Caki2 (cell line): Measurements from ENCODE around the gene MARS1. TPM values are rescaled to one million over a fixed set of nuclear protein-coding genes. Genes with fewer than 3 reads are reported as not detected.

ENCODE experiments used
- DNase-seq: peaks from one replicate; pipeline ENCODE4 v3.0.0-alpha.2; 2015; ENCODE audit warnings: low read depth
- in situ Hi-C: cut with HindIII; loops from 2 replicates; pipeline ENCODE4 v1.10.0; 2016; ENCODE audit warnings: low sequenced_read_pairs, low pct_unique_long_range_greater_than_20kb, mixed read lengths
- total RNA-seq: library from RNA; depleted of rRNA; stranded (reverse); fragments of >200 nt; shearing (Covaris generic); gene quantifications from 2 replicates; pipeline ENCODE4 v1.2.3, GENCODE V29; 2014; ENCODE audit warnings: low replicate concordance

Gene MARS1
- total RNA-seq, 1 experiment from 2014 or later, result 285 TPM

DNA sequence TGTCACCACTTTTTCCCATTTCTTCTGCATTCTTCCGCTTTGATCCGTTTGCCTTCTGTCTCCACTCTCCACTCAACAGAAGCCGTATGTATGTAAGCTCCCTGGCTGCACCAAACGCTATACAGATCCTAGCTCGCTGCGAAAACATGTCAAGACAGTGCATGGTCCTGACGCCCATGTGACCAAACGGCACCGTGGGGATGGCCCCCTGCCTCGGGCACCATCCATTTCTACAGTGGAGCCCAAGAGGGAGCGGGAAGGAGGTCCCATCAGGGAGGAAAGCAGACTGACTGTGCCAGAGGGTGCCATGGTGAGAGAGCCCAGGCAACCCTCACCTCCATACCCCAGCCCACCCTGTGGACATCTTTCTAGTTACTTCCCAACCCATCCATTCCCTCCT is 20.0 kb upstream of the MARS1 start:
- in situ Hi-C loops, result no loop called here
- no peak for DNase-seq

DNA sequence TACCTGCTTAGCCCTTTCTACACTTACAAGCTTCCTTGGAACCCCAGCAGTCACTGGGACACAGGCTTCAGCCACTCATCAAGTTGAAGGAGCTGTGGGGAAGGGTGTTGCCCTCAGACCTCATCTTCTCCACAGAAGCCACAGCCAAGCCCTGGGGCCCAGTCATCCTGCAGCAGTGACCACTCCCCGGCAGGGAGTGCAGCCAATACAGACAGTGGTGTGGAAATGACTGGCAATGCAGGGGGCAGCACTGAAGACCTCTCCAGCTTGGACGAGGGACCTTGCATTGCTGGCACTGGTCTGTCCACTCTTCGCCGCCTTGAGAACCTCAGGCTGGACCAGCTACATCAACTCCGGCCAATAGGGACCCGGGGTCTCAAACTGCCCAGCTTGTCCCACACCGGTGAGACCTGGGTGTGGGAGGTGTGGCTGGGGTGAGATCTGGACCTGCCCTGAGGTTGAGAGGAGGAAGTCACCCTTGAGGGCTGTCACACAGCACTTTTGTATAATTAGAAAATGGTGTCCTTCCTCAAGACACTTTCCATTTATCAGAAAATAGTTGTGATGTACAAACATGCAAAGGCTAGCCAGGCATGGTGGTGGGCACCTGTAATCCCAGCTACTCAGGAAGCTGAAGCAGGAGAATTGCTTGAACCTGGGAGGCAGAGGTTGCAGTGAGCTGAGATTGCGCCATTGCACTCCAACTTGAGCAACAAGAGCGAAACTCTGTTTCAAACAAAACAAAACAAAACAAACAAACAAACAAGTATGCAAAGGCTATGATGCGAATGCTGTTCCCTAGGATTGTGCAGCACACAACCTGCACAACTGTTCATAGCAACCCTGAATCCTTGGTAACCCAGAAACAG is 18.3 kb upstream of the MARS1 start:
- in situ Hi-C loops, result no loop called here
- DNase-seq, result no peak

DNA sequence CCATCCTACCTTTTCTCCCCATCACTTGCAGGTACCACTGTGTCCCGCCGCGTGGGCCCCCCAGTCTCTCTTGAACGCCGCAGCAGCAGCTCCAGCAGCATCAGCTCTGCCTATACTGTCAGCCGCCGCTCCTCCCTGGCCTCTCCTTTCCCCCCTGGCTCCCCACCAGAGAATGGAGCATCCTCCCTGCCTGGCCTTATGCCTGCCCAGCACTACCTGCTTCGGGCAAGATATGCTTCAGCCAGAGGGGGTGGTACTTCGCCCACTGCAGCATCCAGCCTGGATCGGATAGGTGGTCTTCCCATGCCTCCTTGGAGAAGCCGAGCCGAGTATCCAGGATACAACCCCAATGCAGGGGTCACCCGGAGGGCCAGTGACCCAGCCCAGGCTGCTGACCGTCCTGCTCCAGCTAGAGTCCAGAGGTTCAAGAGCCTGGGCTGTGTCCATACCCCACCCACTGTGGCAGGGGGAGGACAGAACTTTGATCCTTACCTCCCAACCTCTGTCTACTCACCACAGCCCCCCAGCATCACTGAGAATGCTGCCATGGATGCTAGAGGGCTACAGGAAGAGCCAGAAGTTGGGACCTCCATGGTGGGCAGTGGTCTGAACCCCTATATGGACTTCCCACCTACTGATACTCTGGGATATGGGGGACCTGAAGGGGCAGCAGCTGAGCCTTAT is 17.4 kb upstream of the MARS1 start:
- in situ Hi-C loops, result no loop called here
- no peak for DNase-seq

DNA sequence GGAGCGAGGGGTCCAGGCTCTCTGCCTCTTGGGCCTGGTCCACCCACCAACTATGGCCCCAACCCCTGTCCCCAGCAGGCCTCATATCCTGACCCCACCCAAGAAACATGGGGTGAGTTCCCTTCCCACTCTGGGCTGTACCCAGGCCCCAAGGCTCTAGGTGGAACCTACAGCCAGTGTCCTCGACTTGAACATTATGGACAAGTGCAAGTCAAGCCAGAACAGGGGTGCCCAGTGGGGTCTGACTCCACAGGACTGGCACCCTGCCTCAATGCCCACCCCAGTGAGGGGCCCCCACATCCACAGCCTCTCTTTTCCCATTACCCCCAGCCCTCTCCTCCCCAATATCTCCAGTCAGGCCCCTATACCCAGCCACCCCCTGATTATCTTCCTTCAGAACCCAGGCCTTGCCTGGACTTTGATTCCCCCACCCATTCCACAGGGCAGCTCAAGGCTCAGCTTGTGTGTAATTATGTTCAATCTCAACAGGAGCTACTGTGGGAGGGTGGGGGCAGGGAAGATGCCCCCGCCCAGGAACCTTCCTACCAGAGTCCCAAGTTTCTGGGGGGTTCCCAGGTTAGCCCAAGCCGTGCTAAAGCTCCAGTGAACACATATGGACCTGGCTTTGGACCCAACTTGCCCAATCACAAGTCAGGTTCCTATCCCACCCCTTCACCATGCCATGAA is 16.8 kb upstream of the MARS1 start:
- in situ Hi-C loops, result no loop called here
- no peak for DNase-seq

DNA sequence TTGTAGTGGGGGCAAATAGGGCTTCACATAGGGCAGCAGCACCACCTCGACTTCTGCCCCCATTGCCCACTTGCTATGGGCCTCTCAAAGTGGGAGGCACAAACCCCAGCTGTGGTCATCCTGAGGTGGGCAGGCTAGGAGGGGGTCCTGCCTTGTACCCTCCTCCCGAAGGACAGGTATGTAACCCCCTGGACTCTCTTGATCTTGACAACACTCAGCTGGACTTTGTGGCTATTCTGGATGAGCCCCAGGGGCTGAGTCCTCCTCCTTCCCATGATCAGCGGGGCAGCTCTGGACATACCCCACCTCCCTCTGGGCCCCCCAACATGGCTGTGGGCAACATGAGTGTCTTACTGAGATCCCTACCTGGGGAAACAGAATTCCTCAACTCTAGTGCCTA is 16.2 kb upstream of the MARS1 start:
- no peak for DNase-seq
- in situ Hi-C loops, result no loop called here

DNA sequence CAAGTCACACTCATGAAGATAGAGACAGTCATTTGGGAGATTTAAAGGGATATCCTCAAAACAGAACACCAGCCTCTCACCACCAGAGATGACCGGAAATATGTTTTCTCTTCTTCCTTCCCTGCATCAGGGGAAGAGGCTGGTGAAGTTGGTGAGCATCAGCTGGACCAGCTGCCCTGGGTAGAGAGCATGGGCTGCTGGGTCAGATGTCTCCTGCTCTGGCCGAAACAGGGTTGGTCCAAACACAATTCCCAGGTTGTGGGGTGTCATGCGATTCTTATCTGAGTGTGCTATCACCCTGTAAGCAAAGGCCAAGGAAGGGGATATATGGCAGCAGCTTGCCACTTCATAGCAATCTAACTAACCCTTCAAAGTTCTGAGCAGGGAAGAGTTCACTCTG is 15.5 kb upstream of the MARS1 start:
- no peak for DNase-seq
- in situ Hi-C loops, result no loop called here

DNA sequence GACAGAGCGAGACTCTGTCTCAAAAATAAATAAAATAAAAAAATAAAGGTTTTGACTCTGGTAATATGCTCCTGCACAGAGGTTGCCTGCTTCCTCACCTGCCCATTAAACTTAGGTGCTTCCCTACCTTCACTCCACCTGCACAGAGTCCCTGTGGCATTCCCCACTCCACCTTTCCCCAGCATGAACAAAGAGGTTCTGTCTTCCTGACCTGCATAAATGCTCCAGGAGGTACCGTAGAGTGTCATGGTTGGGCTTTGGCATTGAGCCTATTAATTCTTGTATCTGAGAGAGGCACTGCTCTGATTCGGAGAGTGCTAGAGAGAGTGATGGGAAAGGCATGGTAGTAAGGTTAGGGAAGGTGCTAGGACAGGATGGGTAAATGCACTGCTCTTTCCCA is 14.5 kb upstream of the MARS1 start:
- no peak for DNase-seq
- in situ Hi-C loops, result no loop called here

DNA sequence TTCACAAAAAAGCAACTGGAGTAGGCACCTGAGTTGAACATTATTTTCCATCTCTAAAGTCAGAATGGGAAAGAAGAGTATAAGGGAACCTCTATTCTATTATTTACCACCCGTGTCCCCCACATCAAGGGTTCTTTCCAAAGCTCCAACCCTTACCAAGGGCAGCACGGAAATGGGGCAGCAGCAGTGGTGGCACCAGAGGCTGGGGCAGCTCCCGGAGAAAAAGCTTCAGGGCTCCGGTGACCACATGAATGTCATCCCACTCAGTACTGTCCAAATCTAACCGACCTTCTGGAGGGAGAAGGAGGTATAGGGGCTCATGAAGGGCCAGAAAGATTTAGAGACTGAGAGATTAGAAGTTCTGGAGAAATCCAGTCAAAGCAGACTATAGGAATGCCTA is 14.0 kb upstream of the MARS1 start:
- no peak for DNase-seq
- in situ Hi-C loops, result no loop called here

DNA sequence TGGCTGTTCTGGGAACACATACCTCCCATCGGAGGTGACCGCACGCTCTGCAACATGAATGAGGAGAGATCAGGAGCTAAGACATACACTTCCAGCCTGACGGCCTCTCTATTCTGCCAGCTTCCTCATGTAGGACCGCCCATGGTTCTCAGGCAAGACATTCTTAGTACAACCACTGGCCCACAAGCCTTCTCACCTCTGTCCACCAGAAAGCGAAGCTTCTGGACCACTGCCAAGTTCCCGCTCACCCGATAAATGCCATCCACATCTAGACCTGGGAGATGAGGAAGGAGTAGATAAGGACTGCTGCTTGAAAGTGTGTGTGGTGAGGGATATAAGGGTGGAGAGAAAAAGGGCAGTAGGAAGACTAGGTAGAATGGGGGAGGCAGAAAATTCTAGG is 13.4 kb upstream of the MARS1 start:
- DNase-seq, result no peak
- in situ Hi-C loops, result no loop called here

DNA sequence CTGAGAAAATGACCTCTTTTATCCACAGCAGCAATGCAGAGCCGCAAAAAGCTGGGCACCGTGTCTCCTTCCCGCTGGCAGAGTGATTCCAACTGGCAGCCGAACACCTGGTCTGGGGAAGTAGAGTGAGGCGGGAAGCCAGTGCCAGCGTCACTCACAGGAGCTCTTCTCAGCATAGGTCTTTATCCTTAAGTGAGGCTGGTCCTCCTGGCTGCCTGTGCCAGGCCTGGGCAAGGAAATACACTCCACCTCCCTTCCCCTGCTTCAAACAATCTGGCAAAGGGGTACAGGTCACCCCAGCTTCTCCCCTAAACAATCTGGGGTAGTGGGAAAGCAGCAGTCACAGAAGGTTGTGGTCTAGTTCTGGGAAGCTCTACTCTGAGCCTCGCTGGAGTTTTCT is 13.0 kb upstream of the MARS1 start:
- in situ Hi-C loops, result no loop called here

DNA sequence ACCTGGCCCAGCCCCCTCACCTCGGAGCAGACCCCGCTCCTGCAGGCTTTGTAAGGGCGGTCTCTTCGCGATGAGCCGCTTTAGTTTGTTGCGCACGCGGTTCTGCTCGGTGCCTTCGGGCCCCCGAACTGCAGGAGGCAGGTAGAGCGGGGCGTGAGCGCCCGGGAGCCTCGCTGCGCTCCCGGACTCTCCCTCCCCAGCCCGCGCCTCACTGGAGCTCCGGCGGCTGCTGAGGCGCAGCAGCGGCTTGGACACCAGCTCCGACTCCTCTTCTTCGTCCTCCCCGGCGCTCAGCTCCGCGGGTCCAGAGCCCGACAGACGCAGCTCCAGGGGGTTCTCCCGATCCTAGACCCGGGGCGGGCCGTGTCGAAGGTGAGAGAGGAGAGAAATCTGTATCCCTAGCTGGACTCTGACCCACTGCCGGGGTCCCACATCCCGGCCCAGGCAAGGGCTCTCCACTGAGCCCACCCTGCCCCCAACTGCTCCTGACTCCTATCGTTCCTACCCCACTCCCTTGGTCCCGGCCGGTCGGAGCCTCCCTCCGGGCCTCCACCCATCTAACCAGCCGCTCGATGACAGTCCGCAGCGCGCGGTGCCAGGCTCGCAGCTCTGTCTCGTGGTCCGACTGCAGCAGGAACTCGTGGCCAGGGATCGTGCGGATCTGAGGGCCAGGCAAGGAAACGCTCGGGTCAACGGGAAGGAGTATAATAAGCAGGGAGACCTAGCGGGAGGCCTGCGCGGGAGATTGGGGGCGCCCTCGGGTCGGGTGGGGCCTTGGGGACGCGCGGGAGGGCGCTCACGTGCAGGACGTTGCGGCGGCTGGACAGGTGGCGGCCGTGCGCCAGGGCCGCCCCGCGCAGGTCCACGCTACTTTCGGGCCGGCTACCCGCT is 12.4 kb upstream of the MARS1 start:
- no peak for DNase-seq
- in situ Hi-C loops, result no loop called here

More for the DNA sequence above, 13.0 kb upstream of the MARS1 start:
- DNase-seq, result no peak

DNA sequence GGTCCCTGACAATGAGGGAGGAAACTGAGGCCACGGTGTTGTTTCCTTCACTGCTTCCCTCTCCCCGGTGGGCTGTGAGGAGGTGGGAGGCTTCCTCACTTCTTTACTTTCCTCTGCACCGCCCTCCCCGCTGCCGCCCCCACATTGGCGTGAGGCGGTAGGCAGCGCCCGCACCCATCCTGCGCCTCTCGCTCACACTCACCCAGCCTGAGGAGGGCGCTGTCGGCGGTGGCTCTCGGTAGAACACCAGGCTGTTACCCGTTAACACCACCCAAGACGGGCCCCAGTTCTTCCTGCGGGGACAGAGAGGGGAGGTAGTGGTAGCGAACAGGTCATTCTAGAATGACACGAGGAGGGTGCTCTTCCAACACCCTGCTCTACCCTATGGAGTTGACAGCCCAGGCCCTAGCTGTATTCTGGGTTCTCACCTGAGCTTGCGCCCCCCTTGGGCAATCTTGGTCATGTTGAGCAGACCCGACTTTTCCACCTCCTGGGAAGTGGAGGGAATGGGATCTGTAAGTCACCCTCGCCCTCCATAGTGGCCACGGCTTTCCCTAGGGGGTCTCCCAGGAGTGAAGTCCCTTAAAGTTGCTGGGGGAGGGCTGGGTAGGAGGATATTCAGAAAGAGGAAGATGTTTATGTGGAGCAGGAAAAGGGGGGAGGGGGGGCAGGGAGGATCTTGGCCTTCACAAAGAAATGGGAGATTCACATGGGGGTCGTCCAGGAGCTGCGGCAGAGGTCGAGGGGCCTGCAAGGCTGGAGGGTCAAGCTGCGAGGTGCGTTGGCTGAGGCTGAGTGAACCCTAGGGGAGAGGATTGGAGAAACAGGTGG is 11.5 kb upstream of the MARS1 start:
- in situ Hi-C loops, result no loop called here
- no peak for DNase-seq

DNA sequence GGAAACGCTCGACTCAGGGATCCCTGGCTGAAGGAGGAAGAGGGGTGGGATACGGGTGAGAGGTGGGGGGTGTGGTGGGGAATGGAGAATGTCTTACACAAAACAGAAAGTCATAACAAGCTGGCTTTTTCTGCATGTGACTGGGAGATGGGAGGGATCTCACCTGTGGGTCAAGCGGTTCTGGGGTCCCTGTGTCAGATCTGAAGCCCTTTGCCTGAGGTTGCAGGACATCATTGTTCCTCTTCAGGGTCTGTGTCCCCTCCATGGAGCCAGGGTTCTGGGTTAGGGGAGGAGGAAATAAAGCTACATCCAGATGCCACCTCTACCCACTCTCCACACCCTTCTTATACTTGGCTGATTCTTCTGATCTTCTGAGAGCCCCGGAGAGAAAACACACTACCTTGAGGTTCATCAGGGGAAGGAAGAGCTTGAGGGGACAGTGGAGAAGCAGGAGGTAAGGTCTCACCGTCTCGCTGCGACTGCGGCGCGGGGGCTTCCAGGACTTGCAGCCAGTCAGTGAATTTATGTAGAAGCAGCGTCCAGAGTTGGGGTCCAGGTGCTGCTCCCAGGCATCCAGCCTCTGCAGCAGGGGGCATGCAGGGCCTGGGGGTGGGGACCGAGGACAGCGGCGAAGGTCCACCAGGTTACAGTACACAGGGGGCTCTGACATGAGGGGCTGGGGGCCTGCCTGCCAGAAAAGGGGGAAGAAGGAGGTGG is 10.7 kb upstream of the MARS1 start:
- in situ Hi-C loops, result no loop called here

DNA sequence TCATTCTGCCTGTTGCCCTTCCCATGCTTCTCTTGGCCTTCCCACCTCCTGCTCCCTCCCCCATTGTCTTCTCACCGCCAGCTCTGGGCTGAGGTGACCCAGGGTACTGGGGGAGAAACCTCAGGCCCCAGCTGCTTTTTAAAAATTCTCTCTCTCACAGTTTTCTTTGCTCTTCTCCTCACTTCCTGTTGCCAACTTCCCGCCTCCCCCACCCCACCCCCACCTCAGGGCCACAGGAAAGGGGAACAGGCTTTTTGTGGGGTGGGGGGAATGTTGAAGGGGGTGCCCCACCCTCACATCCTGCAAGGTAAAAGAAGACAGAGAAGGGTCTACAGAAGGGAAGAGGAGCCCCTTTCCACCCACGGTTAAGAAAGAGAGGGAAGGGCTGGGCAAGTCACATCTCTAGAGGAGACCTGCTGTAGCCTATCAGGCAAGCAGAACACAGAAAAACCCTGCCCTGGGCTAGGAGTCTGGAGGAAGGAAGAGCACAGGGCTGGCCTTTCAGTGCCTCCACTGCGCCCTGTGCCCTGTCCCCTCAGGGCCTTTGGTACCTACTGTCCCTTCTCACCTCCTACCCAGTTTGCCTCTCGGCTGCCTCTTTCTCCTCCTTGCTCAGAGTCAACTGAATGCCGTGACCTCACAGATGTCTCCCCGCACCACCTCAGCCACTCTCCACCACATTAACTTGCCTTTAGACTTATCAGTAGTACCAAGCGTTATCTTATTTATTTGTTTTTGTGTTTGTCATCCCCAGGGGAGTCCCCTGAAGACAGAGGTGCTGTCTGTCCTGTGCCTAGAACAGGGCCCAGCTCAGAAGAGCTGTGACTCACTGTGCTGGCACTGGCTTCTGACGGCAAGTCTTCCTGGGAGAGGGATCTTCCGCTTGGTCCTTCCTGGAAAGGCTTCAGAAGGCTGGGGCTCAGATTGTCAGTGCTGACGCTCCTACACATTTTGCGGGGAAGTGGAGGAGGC is 9.9 kb upstream of the MARS1 start:
- DNase-seq, result no peak
- in situ Hi-C loops, result no loop called here

More for the DNA sequence above, 10.7 kb upstream of the MARS1 start:
- DNase-seq, result no peak

DNA sequence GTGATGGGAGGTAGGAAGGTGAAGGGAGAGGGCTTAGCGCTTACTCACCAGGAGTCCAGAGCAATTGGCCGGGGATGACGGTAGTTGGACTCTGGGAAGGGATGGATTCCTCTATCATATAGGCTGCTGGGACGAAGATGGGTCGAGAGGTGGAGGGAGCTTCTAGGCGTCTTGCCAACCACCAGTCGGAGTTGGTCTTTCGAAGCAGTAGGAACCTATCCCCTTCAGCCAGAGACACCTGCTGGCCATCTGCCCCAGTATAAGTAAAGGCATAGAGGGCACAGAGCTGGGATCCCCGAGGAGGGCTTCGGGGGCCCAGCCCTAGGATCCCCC is 8.9 kb upstream of the MARS1 start:
- DNase-seq, result no peak

More for the DNA sequence above, 8.9 kb upstream of the MARS1 start:
- in situ Hi-C loops, result no loop called here
